GM18873 (cell line): ENCODE measurements around the gene GP9.

Source experiments
- ATAC-seq: cut with Tn5 transposase; IDR thresholded peaks from one replicate; pipeline ENCODE4 v1.9.1; 2021; ENCODE audit warnings: mild to moderate bottlenecking, moderate library complexity, moderate number of reproducible peaks; ENCODE audit not compliant: unreplicated experiment, low FRiP score

The GP9 gene

DNA sequence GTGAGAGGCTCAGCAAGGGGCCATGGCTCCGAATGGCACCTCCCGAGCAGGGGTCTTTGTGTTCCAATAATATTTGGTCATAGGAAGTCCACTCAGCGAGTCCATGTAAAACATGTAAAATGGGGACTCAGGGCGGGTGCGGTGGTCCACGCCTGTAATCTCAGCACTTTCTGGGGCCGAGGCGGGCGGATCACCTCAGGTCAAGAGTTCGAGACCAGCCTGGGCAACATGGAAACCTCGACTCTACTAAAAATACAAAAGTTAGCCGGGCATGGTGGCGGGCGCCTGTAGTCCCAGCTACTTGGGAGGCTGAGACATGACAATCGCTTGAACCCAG lies 33.1 kb upstream of the GP9 start:
- no peak for ATAC-seq

DNA sequence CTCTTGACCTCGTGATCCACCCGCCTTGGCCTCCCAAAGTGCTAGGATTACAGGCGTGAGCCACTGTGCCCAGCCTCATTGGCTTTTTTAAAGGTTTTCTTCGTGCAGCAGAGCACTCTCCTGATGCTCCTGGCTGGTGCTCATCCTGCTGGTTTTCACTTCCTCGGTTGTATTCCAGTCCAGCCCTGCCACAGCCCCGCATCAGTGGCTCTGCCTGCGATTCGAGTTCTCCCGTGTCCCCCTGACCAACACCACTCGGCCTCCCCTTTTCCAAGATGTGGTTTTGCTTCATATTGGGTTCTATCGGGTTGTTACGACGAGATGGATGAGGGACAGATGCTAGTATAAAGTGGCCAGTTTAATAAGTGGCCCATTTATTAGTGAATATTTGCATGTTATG lies 31.7 kb upstream of the GP9 start:
- ATAC-seq, result no peak

DNA sequence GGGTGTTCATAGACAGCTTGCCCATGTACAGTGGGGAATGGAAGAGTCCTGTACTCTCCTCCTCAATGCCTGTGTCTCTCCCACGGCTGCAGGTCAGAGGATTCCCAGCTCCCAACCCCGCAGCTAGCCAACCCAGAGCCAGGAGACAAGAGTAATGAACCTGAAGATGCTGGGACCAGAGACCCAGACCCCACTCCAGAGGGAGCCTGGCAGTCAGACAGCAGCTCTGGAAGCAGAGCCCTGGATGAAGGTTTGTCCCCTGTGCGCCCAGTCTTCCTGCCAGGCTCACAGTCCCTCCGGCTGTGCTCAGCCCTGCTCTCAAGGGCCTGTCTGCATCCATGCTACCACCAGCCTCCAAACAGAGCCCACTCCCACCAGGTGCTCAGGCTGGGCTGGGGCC lies 30.0 kb upstream of the GP9 start:
- ATAC-seq, result no peak

DNA sequence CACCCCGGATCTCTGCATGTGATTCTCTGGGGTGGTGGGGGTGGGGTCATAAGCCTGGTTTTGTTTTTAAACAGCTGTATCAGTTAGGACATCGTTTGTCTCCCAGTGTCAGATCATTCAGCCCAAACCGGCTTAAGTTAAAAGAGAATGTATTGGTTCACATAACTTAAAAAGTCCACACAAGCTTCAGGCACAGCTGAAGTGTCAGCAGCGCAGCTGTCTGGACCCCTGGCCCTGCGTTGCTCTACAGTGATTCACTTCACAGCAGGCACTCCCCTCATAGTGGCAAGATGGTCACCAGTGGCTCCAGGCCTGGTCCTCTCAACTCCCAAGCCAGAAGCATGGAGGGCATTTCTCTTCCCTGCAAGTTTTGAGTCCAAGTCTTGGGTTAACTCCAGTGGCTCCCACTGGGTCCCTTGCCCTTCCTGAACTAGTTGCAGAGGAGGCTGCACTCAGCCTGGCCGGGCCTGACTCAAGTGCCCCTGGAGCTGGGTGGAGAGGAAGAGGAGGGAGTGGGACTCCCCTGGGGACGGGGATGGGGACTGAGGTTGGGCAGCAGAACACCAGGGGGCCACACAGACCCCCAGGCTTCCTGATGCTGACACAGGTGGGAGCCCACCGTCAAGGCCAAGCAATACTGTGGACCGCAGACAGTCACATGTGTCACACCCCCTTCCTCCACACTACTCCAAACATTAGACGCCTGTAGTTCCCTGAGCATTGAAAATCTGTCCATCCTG lies 28.9 kb upstream of the GP9 start:
- no peak for ATAC-seq

DNA sequence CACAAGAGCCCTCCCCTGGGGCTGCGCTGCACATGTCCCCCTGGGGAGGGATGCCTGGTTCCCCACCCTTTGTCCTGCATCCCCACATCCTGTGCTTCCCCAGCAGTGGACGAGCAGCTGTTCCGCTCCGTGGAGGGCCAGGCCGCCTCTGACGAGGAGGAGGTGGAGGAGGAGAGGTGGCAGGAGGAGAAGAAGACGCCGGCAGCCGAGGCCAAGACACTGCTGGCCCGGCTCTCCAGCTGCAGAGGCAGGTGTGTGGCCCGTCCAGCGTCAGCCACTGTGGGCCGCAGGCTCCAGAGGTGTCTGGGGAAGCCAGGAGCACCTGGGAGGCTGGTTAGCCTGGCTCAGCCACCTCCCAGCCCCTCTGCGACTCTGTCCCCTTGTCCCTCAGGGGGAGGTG lies 27.9 kb upstream of the GP9 start:
- no peak for ATAC-seq

DNA sequence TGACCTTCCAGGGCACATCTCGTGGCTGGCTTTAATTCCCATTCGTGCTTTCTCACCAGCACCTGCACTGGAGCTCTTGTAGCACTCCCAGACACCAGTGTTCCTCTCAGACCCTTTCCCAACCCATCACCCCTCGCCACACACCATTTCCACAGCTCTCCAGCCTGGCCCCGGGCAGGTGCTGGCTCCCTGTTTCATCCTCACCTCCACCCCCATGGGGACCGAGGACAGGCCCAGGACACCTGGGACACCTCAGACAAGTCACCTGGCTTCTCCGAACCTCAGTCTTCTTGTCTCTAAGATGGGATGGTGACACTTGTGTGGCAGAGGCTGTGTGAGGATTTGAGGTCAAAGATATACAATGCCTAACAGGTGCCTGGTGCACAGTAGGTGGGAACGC lies 27.4 kb upstream of the GP9 start:
- no peak for ATAC-seq

DNA sequence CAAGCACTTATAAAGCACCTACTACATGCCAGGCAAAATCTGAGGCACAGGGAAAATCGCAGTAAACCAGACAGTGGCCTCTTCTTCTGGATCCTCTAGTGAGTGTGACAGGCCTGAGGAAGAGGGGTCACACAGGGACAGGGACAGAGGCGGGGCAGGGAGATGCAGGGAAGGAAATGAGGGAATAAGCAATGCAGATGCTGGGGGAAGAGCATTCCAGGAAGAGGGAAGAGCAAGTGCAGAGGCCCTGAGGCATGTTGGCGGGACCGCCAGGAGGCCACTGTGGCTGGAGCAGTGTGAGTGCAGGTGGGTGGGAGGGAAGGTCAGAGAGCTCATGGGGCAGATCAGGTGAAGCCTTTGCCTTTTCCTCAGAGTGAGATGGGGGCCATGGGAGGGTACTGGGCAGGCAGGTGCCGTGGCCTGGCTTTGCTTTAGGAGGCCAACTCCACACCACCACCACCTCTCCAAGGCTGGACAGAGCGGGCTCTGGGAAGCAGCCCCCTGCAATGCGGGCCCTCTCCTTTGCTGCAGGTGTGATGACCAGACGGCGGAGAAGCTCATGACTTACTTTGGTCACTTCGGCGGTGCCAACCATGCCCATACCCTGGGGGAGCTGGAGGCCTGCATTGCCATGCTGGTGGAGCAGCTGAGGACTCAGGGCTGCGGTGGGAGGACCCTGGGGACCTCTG lies 26.8 kb upstream of the GP9 start:
- no peak for ATAC-seq

DNA sequence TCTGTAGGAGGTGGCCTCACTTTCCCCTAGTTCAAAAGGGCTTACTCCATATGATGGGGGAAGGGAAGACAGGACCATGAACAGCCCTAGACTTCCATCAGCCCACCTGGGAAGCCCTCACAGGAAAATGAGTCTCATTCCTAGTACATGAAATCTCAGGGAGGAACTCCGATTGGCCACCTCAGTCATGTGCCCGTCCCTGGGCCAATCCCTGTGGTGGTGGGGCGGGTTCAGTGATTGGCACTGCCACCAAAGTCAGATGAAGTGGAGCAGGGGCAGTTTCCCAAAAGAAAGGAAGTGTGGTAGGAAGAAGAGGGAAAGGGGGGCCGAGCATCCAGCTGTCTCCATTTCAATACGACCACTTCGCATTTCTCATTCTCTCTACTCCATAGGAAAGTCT lies 25.9 kb upstream of the GP9 start:
- no peak for ATAC-seq

DNA sequence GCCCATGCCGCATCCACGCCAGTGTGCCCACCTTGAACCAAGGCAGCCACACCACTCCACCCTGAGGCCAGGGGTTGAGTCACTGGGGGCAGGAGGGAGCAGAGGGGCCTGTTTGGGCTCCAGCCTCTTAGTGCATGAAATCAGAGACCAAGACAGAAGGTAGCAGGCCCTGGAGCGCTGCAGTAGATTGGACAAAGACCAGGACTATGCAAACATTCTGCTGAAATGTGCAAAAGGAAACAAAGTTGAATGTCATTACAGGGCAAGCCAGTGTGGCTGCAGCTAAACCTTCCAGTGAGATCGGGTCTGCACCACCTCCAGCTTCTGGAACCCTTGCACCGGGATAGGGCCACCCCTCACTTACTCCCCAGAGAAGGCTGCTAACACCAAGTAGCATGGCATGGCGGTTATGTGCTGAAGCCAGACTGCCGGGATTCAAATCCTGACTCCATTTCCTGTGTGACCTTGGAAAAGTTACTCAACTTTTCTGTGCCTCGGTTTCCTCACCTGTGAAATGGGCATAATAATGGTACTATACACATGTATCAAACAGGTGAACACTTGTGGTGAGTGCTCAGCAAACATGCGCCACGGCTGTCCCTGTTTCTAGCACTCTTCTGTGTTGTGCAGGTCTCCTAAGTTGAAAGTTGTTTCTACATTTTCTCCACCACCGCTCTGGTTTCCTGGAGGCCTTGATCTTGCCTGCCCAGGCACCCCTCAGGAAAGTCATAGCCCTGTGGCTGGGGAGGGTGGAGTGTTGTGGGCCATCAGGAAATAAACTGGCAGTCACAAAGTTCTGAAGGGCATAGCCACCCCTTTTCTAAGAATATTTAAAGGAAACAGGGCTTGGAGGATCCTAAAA lies 25.0 kb upstream of the GP9 start:
- no peak for ATAC-seq

DNA sequence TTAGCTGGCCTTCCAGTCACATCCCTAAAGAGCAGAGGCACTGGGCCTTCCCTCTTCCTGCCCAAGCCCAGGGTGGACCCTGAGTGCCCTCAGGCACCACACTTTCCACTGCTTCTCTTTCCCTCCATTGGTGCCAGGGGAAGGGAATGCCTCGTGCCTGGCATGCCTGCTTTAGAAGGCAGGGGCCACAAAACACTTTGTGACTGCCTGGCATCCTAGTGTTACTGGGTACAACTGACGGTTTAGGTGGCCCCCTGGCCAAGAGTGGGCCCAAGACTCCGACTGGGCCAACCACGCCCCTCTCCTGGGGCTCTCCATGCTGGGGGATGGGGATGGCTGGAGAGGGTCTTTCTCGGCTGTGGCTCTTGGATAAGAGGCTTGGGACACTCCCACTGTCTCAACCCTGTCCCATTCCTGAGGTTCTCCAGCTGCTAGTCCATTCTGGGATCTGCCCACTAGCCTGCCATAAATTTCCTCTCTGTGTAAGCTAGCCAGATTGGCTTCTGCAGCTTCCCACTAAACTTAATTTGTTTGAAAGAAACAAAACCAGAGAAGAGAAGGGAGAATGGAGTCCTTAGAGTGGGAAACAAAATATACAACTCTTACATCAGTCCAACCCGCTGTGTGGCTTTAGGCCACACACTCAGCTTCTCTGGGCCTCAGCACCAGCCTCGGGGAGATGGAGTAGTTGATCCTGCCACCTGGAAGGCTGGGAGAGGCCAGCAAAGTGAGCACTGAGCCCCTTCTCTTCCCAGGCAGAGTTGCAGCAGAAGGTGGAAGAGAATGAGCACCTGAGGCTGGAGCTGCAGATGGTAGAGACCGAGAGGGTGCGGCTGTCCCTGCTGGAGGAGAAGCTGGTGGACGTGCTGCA lies 24.1 kb upstream of the GP9 start:
- ATAC-seq, result no peak

DNA sequence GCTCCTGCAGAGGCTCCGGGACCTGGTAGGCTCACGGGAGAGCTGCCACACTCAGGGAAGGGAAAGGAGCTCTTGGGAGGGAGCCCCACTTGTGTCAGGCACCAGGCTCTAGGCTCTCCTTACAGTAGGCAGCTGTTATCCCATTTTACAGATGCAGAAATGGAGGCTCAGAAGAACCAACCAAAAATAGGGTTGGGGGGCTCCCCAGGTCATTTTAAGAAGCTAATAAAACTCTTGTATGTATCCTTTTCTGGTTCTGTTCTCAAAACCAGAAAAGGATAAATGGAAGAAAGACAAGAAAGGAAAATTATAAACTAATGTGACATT lies 23.5 kb upstream of the GP9 start:
- no peak for ATAC-seq

DNA sequence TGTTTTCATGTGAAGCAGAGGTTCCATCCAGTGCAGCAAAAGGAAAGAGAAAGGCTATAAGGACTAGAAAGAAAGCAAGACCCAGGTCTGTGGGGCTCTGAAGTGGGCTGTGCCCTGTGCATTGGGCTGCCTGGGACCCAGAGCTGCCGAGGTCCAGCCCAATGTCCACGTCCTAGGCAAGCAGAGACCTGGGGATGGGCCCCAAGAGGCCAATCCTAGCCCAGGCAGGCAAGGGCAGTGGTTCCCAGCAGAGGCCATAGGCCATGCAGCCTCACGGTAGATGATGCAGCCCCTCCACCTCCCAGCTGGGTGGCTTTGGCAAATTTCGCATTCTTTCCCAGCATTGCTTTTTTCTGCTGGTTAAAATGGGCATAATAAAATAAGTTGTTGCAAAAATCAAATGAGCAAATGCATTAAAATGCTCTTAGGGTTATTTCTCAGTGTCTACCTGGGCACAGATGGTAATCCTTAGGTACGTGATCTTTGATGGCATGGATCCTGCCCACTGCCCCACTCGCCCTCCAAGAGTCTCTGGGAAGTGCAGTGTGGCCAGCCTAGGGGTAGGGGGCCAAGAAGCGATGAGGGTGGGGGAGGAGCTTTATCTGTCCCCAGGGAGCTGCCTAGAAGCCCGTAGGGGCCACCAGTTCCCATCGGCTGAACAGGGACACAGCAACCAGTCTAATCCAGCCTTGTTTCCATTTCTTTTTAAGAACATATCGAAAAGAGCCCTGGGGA lies 22.3 kb upstream of the GP9 start:
- no peak for ATAC-seq

DNA sequence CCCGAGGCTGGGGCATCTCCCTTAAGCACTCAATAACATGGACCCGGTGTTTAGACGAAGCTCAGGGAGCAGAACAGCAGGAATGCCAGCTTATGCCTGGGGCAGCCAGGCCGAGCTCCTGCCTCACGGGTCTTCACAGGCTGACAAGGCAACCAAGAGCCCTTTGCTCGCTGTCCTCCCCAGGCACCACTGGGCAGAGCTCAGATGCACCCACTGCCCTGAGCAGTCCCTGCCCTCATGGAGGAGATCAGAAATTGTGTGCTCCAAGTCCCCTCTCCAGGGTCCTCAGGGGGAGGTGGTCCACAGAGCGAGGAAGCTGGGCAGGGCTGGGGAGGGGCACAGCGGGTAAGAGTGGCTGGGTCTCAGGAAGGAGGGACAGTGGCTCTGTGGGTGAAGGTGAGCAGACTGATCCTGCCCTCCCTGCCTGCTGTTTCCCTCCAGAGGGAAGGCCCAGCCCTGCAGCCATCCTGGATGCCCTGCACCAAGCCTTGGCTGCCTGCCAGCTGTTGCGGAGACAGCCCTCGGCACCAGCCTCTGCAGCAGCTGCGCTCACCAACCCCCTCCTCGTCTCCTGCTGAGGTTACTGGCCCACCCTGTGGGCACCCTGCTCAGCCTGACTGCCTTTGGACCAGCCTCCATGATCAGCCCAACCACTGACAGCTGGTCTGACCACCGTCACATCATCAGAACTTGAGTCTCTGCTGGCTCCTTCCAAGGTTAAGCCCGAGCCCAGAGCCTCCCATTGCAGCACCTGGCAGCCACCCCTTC lies 21.1 kb upstream of the GP9 start:
- no peak for ATAC-seq

DNA sequence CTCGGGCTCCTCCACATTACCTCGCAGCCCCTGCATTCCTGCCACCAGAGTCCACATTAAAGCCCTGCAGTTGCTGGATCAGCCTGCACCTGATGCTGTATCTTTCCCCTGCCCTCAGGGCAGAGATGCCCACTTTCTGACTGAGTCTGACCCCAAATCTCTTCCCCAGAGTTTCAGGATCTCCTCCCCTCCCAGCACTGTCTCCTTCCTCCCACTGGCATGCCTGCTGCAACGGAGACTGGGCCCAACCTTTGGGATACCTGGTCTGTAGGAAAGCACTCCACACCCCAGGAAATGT lies 20.6 kb upstream of the GP9 start:
- ATAC-seq, result no peak

DNA sequence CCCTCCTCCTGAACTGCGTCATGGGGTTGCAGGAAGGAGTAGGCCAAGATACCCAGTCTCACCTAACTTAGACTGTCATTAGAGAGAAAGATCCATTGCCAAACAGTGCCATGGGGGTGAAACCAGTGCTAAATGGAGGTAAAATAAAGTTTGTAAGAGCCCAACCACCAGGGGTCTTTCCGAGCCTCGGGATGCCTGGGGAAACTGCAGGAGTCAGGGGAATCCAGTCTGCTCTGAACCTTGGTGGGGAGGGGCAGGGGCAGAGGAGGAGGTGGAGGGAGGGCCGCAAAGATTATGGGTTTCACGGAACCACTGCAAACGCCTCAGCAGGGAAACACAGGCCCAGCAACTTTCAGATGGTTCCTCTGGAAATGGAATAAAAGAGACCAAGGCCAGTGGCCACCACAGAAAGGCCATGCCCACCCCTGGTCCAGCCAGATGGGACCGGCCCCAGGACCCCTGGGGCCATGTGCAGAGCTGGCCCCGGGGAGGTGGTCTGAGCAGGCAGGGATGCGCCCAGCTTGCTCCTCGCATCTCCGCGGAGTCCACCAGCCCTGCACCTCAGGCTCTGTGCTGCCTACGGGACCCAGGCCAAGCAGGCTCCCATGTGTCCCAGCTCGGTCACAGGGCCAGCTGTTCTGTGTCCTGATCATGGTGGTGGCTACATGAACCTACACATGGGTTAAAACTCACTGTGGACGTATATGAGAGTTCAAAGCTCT lies 19.8 kb upstream of the GP9 start:
- ATAC-seq, result no peak

DNA sequence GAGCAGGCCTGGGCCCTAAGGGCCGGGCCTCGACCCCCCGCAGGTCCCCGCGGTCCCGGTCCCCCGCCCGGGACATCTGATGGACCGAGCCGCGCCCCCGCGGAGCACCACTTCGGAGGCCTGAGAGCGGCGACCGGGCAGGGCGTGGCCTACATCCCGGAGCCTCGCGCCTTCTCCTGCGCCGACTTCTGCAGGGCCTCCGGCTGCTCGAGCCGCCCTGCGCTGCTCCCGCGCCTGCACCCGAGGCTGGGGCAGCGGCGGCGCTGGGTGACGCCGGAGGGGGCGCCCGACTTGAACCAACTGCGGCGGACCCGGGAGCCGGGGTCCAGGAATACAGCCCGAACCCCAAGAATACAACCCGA lies 14.9 kb upstream of the GP9 start:
- ATAC-seq, result no peak

DNA sequence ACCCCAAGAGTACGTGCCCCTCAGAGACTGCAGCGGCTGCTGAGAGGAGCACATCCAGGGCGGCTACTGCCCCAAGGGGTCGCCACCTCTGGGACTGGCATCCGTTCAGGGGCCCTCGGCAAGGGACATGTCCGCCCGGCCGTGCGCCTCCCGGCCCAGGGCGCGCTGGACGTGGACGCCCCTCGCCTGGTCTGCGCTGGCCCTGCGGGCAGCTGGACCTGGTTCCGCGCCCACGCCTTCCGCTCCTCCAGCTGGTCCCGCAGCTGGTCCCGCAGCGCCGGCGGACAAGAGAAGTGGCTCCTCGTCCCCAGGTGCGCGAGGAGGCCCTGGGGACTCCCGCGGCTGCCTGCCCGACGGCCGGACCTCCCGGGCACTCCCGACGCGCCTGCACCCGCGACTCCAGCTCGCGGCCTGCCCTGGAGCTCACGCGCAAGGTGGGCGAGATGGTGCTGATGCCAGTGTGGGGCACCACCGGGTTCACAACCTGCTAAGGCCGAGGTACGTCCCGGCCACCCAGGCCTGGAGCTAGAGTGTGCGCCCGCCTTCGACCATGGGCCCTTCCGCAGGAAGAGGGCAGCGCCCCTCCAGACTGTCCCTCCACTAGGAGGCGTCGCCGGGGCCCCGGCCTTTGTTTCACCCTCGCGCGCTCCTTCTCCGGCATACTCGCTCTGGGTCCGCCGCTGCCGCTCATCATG lies 14.4 kb upstream of the GP9 start:
- no peak for ATAC-seq

DNA sequence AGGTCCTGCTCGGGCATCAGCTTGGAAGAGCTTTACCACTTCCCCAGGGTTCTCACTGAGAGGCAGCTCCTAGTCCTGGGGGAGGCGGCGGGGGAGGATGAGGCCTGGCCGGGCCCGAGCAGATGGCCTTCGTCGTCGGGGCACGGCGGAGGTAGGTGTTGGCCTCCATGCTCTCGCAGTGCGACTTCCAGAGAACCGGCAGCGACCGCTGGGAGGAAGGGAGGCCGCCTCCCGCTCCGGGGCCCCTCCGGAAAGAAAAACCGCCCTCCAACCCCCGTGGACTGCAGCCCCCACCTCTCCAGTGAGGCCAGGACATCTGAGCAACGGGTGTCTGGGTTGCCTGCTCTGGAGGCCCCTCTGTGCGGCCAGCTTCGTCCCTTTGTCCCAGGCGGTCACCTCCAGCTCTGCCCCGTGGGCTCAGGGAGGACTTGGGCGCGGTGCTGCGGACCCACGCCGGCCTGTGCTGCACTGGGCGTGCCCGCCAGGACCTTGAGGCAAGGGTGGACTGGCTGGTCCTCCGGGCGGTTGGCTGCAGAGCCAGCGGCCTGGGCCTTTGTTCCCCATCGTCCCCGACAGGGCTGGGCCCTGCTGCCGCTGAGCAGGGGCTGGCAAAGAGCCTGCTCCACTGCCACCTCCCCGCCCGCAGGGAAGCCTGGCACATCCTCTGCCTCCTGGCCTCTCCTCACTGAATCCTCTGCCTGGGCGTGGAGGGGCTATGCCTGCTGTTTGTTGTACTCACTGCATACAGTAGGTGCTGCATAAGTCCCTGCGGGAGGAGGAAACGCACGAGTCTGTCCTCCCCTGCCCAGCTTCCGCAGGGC lies 13.6 kb upstream of the GP9 start:
- no peak for ATAC-seq
